Central memory CD8-positive, alpha-beta T cell (primary cell): Measurements from ENCODE around the gene SC5D.

Experiments used
- ATAC-seq: fragments of 150-1000 bp; cut with Tn5 transposase; replicated peaks from 2 replicates; pipeline ENCODE4 v1.10.0; 2022; ENCODE audit warnings: mild to moderate bottlenecking, moderate FRiP score, moderate number of reproducible peaks; ENCODE audit not compliant: poor library complexity, severe bottlenecking; ENCODE audit errors: extremely low read depth
- DNase-seq, 2 donors: peaks; one replicate each; pipeline ENCODE4 v3.0.0; 2021; ENCODE audit warnings: low spot score in 2 of 2
- H3K27ac Mint-ChIP-seq: one replicate; pipeline ENCODE4 v1.8.0; 2022; ENCODE audit warnings: low read depth, mild to moderate bottlenecking, moderate library complexity, mixed read lengths
- H3K27me3 Mint-ChIP-seq: one replicate; pipeline ENCODE4 v1.8.0; 2022; ENCODE audit warnings: mixed read lengths
- H3K36me3 Mint-ChIP-seq: one replicate; pipeline ENCODE4 v1.8.0; 2022; ENCODE audit warnings: mild to moderate bottlenecking, moderate library complexity, mixed read lengths; ENCODE audit not compliant: insufficient read depth
- H3K4me1 Mint-ChIP-seq: one replicate; pipeline ENCODE4 v1.8.0; 2022; ENCODE audit warnings: mixed read lengths
- H3K4me3 Mint-ChIP-seq: one replicate; pipeline ENCODE4 v1.8.0; 2022; ENCODE audit warnings: mild to moderate bottlenecking, moderate library complexity, mixed read lengths
- H3K9me3 Mint-ChIP-seq: one replicate; pipeline ENCODE4 v1.8.0; 2022; ENCODE audit warnings: mixed read lengths

SC5D gene

GRCh38 chr11:121323046-121323607, 30.6 kb downstream of the SC5D start:
- Mint-ChIP-seq H3K4me3 (no peak overlapping the region), H3K27ac (no peak overlapping the region), H3K9me3 (no peaks in the 10 kb centered on the region), H3K4me1 (peaks cover 12% of the 10 kb centered on the region), H3K27me3 (peaks cover 9% of the 10 kb centered on the region), H3K36me3 (no peaks in the 10 kb centered on the region)
- no peak for DNase-seq
- ATAC-seq = no peak

DNA sequence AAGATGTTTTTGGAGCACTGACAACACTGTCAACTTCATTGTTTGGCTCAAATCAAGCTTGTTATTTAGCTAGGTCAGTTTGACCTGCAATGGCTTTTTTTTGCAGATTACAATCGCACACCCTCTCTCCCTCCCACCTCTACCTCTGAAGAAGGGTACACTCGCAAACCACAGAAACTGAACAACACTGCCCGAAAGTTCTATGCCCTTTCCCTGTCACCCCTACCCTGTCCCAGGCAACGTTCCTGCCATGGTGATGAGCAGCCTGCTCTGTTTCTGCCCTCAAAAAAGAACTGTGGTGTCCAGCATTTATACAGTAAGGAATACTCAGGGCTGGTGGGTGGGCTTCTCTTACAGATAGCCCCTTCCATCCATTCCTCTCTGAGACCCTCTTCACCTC, 33.7 kb downstream of the SC5D start:
- Mint-ChIP-seq H3K4me3 (no peak overlapping the region), H3K36me3 (no peaks in the 10 kb centered on the region), H3K9me3 (no peaks in the 10 kb centered on the region), H3K27ac (no peak overlapping the region), H3K27me3 (peaks cover 2% of the 10 kb centered on the region), H3K4me1 (peaks cover 9% of the 10 kb centered on the region)
- no peak for ATAC-seq
- DNase-seq = no peak

- Mint-ChIP-seq H3K4me1 (no peaks in the 10 kb centered on the region), H3K36me3 (no peaks in the 10 kb centered on the region), H3K27ac (no peak overlapping the region), H3K27me3 (no peaks in the 10 kb centered on the region), H3K9me3 (no peaks in the 10 kb centered on the region), H3K4me3 (no peak overlapping the region)
- DNase-seq (no peak), ATAC-seq (no peak)
Measured at GRCh38 chr11:121327553-121327952, 35.0 kb downstream of the SC5D start.

DNA sequence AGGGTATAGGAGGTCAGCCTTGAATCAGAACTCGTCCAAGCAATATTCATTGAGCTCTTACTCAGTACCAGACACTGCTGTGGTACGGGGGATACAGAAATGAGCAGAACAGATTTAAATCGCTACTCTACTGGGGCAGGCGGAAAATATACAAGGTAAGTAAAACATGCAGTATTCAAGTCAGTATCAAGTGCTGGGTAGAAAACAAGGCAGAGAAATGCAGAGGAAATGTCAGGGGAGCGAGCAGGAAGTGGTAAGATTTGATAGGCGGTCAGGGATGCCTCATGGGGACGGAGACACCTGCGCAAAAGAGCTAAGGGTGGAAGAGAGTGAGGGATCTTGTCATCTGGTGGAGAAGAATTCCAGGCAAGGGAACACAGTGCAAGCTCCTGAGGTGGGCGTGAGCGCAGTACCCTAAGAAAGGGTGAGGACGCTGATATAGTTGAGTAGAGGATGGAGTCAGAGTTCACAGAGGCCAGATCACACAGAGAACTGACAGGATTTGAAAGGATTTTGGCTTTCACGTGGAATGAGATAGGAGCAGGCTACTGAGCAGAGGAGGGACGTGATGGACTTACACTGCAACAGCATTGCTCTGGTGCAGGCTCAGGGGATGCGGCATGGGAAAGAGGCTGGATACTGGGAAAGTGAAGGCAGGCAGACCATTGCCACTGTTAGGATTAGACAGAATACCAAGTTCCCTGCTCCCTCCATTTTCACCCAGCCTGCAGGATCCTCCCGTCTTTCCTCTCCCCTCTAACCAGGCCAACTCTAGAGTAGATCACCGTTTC, 35.8 kb downstream of the SC5D start:
- Mint-ChIP-seq H3K36me3 (no peaks in the 10 kb centered on the region), H3K4me3 (no peak overlapping the region), H3K4me1 (no peaks in the 10 kb centered on the region), H3K27ac (no peak overlapping the region), H3K9me3 (no peaks in the 10 kb centered on the region), H3K27me3 (no peaks in the 10 kb centered on the region)
- peak; percentile 74 for ATAC-seq
- no peak for DNase-seq

DNA sequence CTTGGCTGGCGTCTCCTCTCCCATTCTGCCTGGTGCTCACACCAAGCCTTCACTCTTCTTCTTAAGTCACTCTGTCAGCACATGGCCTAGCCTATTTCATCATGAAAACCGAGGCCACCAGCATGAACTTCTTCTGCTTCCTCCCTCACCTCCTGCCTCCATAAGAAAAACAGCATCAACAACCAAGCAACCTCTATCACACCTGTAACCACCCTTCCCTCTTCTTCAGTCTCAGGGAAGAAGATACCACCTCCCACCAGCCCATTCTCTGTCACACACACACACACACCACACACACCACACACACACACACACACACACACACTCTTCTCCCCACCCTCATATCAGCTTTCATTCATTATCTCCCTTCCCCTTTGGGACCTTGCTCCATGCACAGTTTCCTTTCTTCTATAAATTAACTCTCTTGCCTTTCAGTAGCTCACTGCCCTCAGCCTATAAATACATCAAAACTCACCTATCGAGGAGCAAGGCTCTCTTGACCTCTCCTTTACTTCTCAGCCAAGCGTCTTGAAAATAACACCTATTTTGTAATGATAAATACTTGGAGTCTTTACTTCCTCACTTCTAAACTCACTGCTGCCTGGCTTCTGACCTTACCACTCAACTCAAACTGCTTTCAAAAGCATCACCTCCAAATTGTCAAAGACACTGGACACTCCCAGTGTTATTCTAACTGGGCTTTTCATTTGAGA, 36.6 kb downstream of the SC5D start:
- H3K36me3 Mint-ChIP-seq = no peaks in the 10 kb centered on the region
- no peak overlapping the region for H3K27ac Mint-ChIP-seq
- H3K4me3 Mint-ChIP-seq = no peak overlapping the region
- H3K9me3 Mint-ChIP-seq = no peaks in the 10 kb centered on the region
- DNase-seq (no peak), ATAC-seq (peak; percentile 63)
- no peaks in the 10 kb centered on the region for H3K4me1 Mint-ChIP-seq
- H3K27me3 Mint-ChIP-seq = no peaks in the 10 kb centered on the region

GRCh38 chr11:121329781-121330395, 37.3 kb downstream of the SC5D start:
- Mint-ChIP-seq H3K4me1 (no peaks in the 10 kb centered on the region), H3K27me3 (no peaks in the 10 kb centered on the region), H3K4me3 (no peak overlapping the region), H3K36me3 (no peaks in the 10 kb centered on the region), H3K9me3 (no peaks in the 10 kb centered on the region), H3K27ac (no peak overlapping the region)
- ATAC-seq (no peak), DNase-seq (no peak)

DNA sequence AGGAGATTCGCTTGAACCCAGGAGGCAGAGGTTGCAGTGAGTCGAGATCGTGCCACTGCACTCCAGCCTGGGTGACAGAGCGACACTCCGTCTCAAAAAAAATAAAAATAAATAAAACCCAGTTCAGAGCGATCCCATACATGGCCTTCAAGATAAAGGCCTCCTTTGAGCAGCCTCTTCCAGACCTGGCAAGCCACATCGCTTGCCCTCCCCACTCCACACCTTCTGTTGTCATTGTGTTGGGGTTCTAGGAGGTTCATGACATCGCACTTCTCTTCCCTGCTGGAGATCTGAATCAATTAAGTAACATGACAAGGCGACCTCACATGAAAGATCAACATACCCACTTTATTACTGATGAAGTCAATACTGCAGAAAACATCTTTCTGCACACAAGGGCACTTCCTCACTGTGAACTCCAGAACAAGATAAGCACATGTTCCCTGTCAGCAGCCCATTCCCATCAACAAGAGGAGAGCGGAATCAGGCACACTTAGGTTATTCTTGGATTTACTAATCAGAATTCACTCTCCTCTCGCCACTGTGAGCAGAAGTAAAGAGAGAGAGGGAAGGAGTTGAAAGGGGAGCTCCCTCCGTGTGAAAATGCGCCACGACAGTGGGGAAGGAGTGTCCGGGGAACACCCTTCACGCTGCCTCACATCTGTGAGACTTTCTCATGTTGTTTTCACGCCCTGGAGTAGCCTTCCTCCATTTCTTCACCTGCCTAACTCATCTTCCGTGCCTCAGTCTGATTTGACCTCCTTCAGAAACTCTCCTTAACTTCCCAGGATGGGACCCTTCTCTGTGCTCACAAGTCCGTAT, 38.3 kb downstream of the SC5D start:
- Mint-ChIP-seq H3K27me3 (no peaks in the 10 kb centered on the region), H3K4me3 (no peak overlapping the region), H3K9me3 (no peaks in the 10 kb centered on the region), H3K4me1 (no peaks in the 10 kb centered on the region), H3K36me3 (no peaks in the 10 kb centered on the region), H3K27ac (no peak overlapping the region)
- DNase-seq = no peak
- ATAC-seq = no peak

DNA sequence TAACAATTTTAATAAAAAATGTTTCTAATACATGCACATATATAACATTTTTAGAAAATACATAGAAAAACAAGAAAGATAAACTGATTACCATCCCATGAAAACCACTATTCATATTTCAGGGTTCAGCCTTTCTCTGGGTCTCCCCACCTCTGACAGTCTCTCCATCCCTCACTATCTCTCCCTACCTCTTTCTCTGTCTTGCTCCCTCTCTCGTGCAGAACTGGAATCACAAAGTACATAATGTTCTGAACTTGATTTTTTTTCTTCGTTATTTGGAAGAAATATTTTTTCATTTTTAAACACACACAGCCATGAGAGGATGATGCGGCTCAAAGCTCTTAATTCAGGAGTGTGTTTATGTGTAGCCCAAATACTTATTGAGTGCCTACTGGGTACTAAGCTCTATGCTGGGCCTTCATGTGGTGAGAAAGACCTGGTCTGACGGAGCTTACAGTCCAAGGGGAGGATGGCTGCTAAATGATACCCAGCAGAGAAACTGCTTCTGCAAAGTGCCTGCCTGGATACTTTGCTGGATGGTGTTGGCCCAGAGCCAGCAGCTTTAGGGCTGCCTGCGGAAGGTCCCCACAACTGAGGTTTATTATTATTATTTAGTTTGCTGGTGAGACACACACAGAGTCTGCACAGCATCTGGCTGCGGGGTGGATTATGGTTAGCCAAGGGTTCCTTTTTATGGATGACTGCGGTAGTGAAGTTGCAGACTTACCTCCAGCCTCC, 42.6 kb downstream of the SC5D start:
- H3K36me3 Mint-ChIP-seq = no peaks in the 10 kb centered on the region
- no peak overlapping the region for H3K27ac Mint-ChIP-seq
- DNase-seq (no peak), ATAC-seq (no peak)
- H3K9me3 Mint-ChIP-seq = no peaks in the 10 kb centered on the region
- no peaks in the 10 kb centered on the region for H3K27me3 Mint-ChIP-seq
- H3K4me3 Mint-ChIP-seq = no peak overlapping the region
- H3K4me1 Mint-ChIP-seq = peaks cover 14% of the 10 kb centered on the region

- no peak overlapping the region for H3K4me3 Mint-ChIP-seq
- no peaks in the 10 kb centered on the region for H3K9me3 Mint-ChIP-seq
- ATAC-seq = peak; percentile 19
- no peak for DNase-seq
- H3K27me3 Mint-ChIP-seq = no peaks in the 10 kb centered on the region
- H3K4me1 Mint-ChIP-seq = peaks cover 14% of the 10 kb centered on the region
- no peak overlapping the region for H3K27ac Mint-ChIP-seq
- H3K36me3 Mint-ChIP-seq = no peaks in the 10 kb centered on the region
Measured at GRCh38 chr11:121336279-121336937, 43.8 kb downstream of the SC5D start.

GRCh38 chr11:121337078-121337477, 44.5 kb downstream of the SC5D start:
- H3K36me3 Mint-ChIP-seq = no peaks in the 10 kb centered on the region
- no peak overlapping the region for H3K4me3 Mint-ChIP-seq
- H3K9me3 Mint-ChIP-seq = no peaks in the 10 kb centered on the region
- no peaks in the 10 kb centered on the region for H3K27me3 Mint-ChIP-seq
- ATAC-seq = no peak
- no peak overlapping the region for H3K27ac Mint-ChIP-seq
- peaks cover 14% of the 10 kb centered on the region for H3K4me1 Mint-ChIP-seq
- no peak for DNase-seq

DNA sequence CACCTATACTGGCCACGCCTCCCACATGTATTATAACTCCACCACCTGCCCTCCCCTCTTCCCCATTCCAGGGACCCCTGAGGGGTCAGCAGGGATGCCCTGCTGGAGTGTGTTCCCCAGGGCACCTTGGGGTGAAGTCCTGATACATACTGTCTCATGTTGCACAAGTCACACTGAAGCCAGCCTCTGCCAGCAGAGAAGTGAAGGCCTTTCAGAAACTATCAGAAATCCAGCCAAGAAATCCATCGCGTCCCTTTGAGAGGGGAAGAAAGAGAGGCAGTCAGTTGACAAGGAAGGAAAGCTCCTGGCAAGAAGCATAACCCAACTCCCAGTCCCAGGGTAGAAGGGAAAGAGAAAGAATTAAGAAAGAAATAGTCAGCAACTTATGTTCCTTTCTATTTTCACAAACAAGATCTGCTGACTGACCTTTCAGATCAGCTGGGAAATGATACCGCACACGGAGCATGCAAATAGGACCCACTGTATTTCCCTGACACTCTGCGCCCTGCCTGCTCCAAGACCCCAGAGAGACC, 45.2 kb downstream of the SC5D start:
- Mint-ChIP-seq H3K27me3 (no peaks in the 10 kb centered on the region), H3K4me1 (peaks cover 14% of the 10 kb centered on the region), H3K9me3 (no peaks in the 10 kb centered on the region), H3K4me3 (no peak overlapping the region), H3K36me3 (peaks cover 2% of the 10 kb centered on the region), H3K27ac (no peak overlapping the region)
- ATAC-seq = no peak
- DNase-seq = no peak
